HepG2 (cell line): ENCODE measurements around the gene CCDC86. TPM values are rescaled to one million over a fixed set of nuclear protein-coding genes. Genes with fewer than 3 reads are reported as not detected.

Experiments used
- ARID3A ChIP-seq: IDR thresholded peaks from 2 replicates; pipeline ENCODE4 v1.6.1; 2012; ENCODE audit warnings: low read depth, low read length, improper control_type of control experiment
- GLI4 ChIP-seq: sonication (generic); formaldehyde crosslinking; IDR thresholded peaks from 2 replicates; pipeline ENCODE4 v1.5.1; 2020; ENCODE audit warnings: missing genetic modification reagents, mild to moderate bottlenecking, moderate library complexity, borderline replicate concordance
- HNRNPL ChIP-seq: fragments of 200-400 bp; formaldehyde crosslinking; IDR thresholded peaks from 2 replicates; pipeline ENCODE4 v1.6.1; 2017; ENCODE audit warnings: mild to moderate bottlenecking, low read depth, low read length
- MBNL3 ChIP-seq: fragments of 250-450 bp; sonication (Bioruptor Pico); conservative IDR thresholded peaks from 2 replicates; pipeline ENCODE4 v1.8.0; 2022; ENCODE audit warnings: mild to moderate bottlenecking, inconsistent platforms
- MXI1 ChIP-seq: IDR thresholded peaks from 3 replicates; pipeline ENCODE4 v1.6.1; 2012; ENCODE audit warnings: low read depth, low read length, inconsistent platforms, borderline replicate concordance
- NFAT5 ChIP-seq: sonication (generic); formaldehyde crosslinking; IDR thresholded peaks from 2 replicates; pipeline ENCODE4 v1.4.0; 2020; ENCODE audit warnings: missing genetic modification reagents
- NR1H2 ChIP-seq: sonication (generic); formaldehyde crosslinking; IDR thresholded peaks from 2 replicates; pipeline ENCODE4 v1.8.1; 2022; ENCODE audit warnings: low read depth, missing genetic modification reagents, borderline replicate concordance
- PAF1 ChIP-seq: IDR thresholded peaks from 2 replicates; pipeline ENCODE4 v1.6.1; 2016; ENCODE audit warnings: missing genetic modification reagents, missing compliant biosample characterization
- POLR2G ChIP-seq: fragments of 200-400 bp; formaldehyde crosslinking; IDR thresholded peaks from 2 replicates; pipeline ENCODE4 v1.6.1; 2018; ENCODE audit warnings: mild to moderate bottlenecking, low read depth, low read length, moderate library complexity
- RORA ChIP-seq: sonication (generic); formaldehyde crosslinking; IDR thresholded peaks from 2 replicates; pipeline ENCODE4 v1.5.0; 2020; ENCODE audit warnings: mild to moderate bottlenecking, missing genetic modification reagents, moderate library complexity
- SIN3A ChIP-seq: IDR thresholded peaks from 2 replicates; pipeline ENCODE4 v1.6.1; 2011; ENCODE audit warnings: low read depth, mild to moderate bottlenecking, control low read depth, low read length, borderline replicate concordance
- SNAI1 ChIP-seq: sonication (generic); formaldehyde crosslinking; IDR thresholded peaks from 2 replicates; pipeline ENCODE4 v1.5.0; 2020; ENCODE audit warnings: mild to moderate bottlenecking, missing genetic modification reagents, borderline replicate concordance
- ZBTB37 ChIP-seq: sonication (generic); formaldehyde crosslinking; IDR thresholded peaks from 2 replicates; pipeline ENCODE4 v1.4.0; 2020; ENCODE audit warnings: mild to moderate bottlenecking, missing genetic modification reagents
- ZNF230 ChIP-seq: sonication (generic); formaldehyde crosslinking; IDR thresholded peaks from 2 replicates; pipeline ENCODE4 v1.4.0; 2020; ENCODE audit warnings: mild to moderate bottlenecking, missing genetic modification reagents
- ZNF24 ChIP-seq: fragments of 450-650 bp; IDR thresholded peaks from 2 replicates; pipeline ENCODE4 v1.6.1; 2017; ENCODE audit warnings: antibody characterized with exemption, mild to moderate bottlenecking
- ZNF280B ChIP-seq: sonication (generic); formaldehyde crosslinking; IDR thresholded peaks from 2 replicates; pipeline ENCODE4 v1.5.0; 2020; ENCODE audit warnings: missing genetic modification reagents, mild to moderate bottlenecking, borderline replicate concordance
- ZNF468 ChIP-seq: sonication (generic); formaldehyde crosslinking; IDR thresholded peaks from 2 replicates; pipeline ENCODE4 v1.8.0; 2022; ENCODE audit warnings: mild to moderate bottlenecking, moderate library complexity, missing genetic modification reagents
- ZNF484 ChIP-seq: sonication (generic); formaldehyde crosslinking; IDR thresholded peaks from 2 replicates; pipeline ENCODE4 v1.5.1; 2020; ENCODE audit warnings: mild to moderate bottlenecking, low read depth, missing genetic modification reagents, borderline replicate concordance
- ZNF616 ChIP-seq: sonication (generic); formaldehyde crosslinking; IDR thresholded peaks from 2 replicates; pipeline ENCODE4 v1.5.0; 2020; ENCODE audit warnings: low read depth, mild to moderate bottlenecking, missing genetic modification reagents
- polyA plus RNA-seq, 8 experiments: library from polyadenylated mRNA; depleted of rRNA in 3 of 8; stranded (reverse) in 7 of 8; unstranded in 1 of 8; fragments of >200 nt; fragmentation: Illumina TruSeq in 4 of 8; extraction: Trizol in 4 of 8; gene quantifications; 2 replicates each; pipeline versions ENCODE4 v1.2.1 to v1.2.3, GENCODE V29; 2011 to 2016; ENCODE audit warnings: low read depth in 4 of 8, missing spikeins in 1 of 8, mixed read lengths in 1 of 8; ENCODE audit not compliant: insufficient read depth in 1 of 8
- total RNA-seq, 5 experiments: library from RNA; depleted of rRNA; stranded (reverse); fragments of >200 nt; fragmentation: Illumina TruSeq; extraction: Trizol; gene quantifications; 2 replicates each; pipeline ENCODE4 v1.2.3, GENCODE V29; 2016; ENCODE audit warnings: low read depth in 1 of 5

Gene CCDC86
- total and polyA plus RNA-seq, 2 of the 13 experiments (the other 11 are each of a cell fraction or from before 2014, with no cell fraction given) = 33.8 to 37.6 TPM

- TF ChIP-seq SIN3A (peak; percentile 98), NFAT5 (CRISPR knock-in tag) (peak; percentile 91; the same call in 1 of the 2 replicates), RORA (CRISPR knock-in tag) (no peak), PAF1 (CRISPR knock-in tag) (no peak), ZNF484 (CRISPR knock-in tag) (no peak), MXI1 (peak; percentile 99), SNAI1 (CRISPR knock-in tag) (no peak; the same call in 1 of the 2 replicates), ZBTB37 (CRISPR knock-in tag) (no peak), ARID3A (no peak), GLI4 (CRISPR knock-in tag) (0 out of 2 replicates have a peak, but pooled peaks have one; percentile 59), ZNF616 (CRISPR knock-in tag) (no peak; the same call in 1 of the 2 replicates), ZNF468 (CRISPR knock-in tag) (no peak), ZNF24 (no peak), MBNL3 (CRISPR knock-in tag) (no peak), ZNF230 (CRISPR knock-in tag) (no peak), ZNF280B (CRISPR knock-in tag) (peak; percentile 54; the same call in 1 of the 2 replicates), HNRNPL (no peak), POLR2G (peak; percentile 83), NR1H2 (CRISPR knock-in tag) (no peak; the same call in 1 of the 2 replicates)
Measured at GRCh38 chr11:60841797-60842667, at the start of gene CCDC86 (continued).
